Measurements from ENCODE around the gene MEGF9. TPM values are rescaled to one million over a fixed set of nuclear protein-coding genes. Genes with fewer than 3 reads are reported as not detected.

MEGF9 gene
- polyA plus RNA-seq, 1 of the 3 experiments (the other 2 are of a cell fraction), result 1.8 TPM

GRCh38 chr9:120741191-120741590 is 26.9 kb upstream of the MEGF9 start (continued):
- TF ChIP-seq SIN3A (IDR thresholded peaks at IDR 0.05; ENCODE audit: borderline replicate concordance, low read depth, low read length) (no peak), PBX3 (IDR thresholded peaks at IDR 0.05) (no peak), REST (IDR thresholded peaks at IDR 0.05; ENCODE audit: low read depth, low read length) (no peak), RAD21 (IDR thresholded peaks at IDR 0.05; ENCODE audit: low read length) (no peak)

- no peak overlapping the region for H3K9ac ChIP-seq
- H3F3A ChIP-seq (replicated peaks; ENCODE audit: insufficient read depth), result peaks cover 10% of the 10 kb centered on the region
- H3K9me3 ChIP-seq, result no peaks in the 10 kb centered on the region
- H3K36me3 ChIP-seq (replicated peaks in 1 of 2; ENCODE audit: control insufficient read depth in 1 of 2, insufficient read depth in 2 of 2, low read length in 1 of 2), result no peaks in the 10 kb centered on the region
- H3K4me2 ChIP-seq, result no peak overlapping the region
- CTCF ChIA-PET, result no interaction called here
- TF ChIP-seq MXI1 (IDR thresholded peaks at IDR 0.05; ENCODE audit: low read depth, low read length), result no peak
- no peak for TF ChIP-seq NFIC (IDR thresholded peaks at IDR 0.05; ENCODE audit: borderline replicate concordance)
- TF ChIP-seq CTCF (IDR thresholded peaks at IDR 0.05), result no peak
- no peak for TF ChIP-seq RCOR1 (IDR thresholded peaks at IDR 0.05; ENCODE audit: low read length)
- TF ChIP-seq EP300 (IDR thresholded peaks at IDR 0.05; ENCODE audit: borderline replicate concordance in 1 of 2, low read depth in 1 of 2, low read length in 1 of 2), result no peak
- TF ChIP-seq RAD21 (IDR thresholded peaks at IDR 0.05; ENCODE audit: low read length), result no peak
- TF ChIP-seq GATA2 (CRISPR knock-in tag; IDR thresholded peaks at IDR 0.05), result no peak
- TF ChIP-seq TEAD4 (IDR thresholded peaks at IDR 0.05; ENCODE audit: borderline replicate concordance, insufficient read depth), result no peak
- no peak for TF ChIP-seq USF2 (IDR thresholded peaks at IDR 0.05; ENCODE audit: borderline replicate concordance, low read depth, low read length)
- no peak for TF ChIP-seq MEF2A (IDR thresholded peaks at IDR 0.05; ENCODE audit: borderline replicate concordance, low read depth)
- TF ChIP-seq FOSL2 (IDR thresholded peaks at IDR 0.05; ENCODE audit: borderline replicate concordance, low read depth), result no peak
- TF ChIP-seq USF1 (IDR thresholded peaks at IDR 0.05; ENCODE audit: borderline replicate concordance, low read depth), result no peak
- no peak for TF ChIP-seq GABPA (IDR thresholded peaks at IDR 0.05; ENCODE audit: low read depth)
- TF ChIP-seq SMC3 (IDR thresholded peaks at IDR 0.05; ENCODE audit: low read depth, low read length), result no peak
- no peak for TF ChIP-seq CHD2 (IDR thresholded peaks at IDR 0.05; ENCODE audit: low read length, partially characterized antibody)
- no peak for TF ChIP-seq FOXJ3 (CRISPR knock-in tag; IDR thresholded peaks at IDR 0.05)
- TF ChIP-seq ELF1 (IDR thresholded peaks at IDR 0.05), result no peak
- no peak overlapping the region for H3K27ac ChIP-seq (ENCODE audit: low read depth in 2 of 2, low read length in 1 of 2)
- no peaks in the 10 kb centered on the region for H3K9me2 ChIP-seq
- no peak overlapping the region for H3K4me3 ChIP-seq (ENCODE audit: low read depth in 2 of 2, low read length in 1 of 2)
- no peaks in the 10 kb centered on the region for H3K27me3 ChIP-seq (ENCODE audit: insufficient read depth)
- DNase-seq, result no peak
- POLR2A ChIA-PET, result no interaction called here
- no peaks in the 10 kb centered on the region for H4K20me1 ChIP-seq (ENCODE audit: insufficient read depth)
- no peaks in the 10 kb centered on the region for H3K79me2 ChIP-seq (ENCODE audit: insufficient read depth)
- H3K4me1 ChIP-seq (ENCODE audit: control insufficient read depth in 1 of 2, insufficient read depth in 2 of 2, low read depth in 1 of 2, low read length in 1 of 2), result peaks cover 0 to 3% of the 10 kb centered on the region in 2 experiments; a peak in 1 of 4 replicates
- 0 out of 2 replicates have a peak overlapping the region, but pooled peaks have one; percentile 6 for H2AFZ ChIP-seq (ENCODE audit: low read depth)
Observed at GRCh38 chr9:120740132-120740531, 25.9 kb upstream of the MEGF9 start.

Data from SK-N-SH (cell line).